GM18508 (cell line): Measurements from ENCODE around the gene TRAPPC6A.
A peak's percentile ranks its signal among the peaks of the same experiment; 100 is the strongest.

Source experiments
- ATAC-seq: cut with Tn5 transposase; IDR thresholded peaks from one replicate; pipeline ENCODE4 v1.9.1; 2021; ENCODE audit warnings: moderate number of reproducible peaks; ENCODE audit not compliant: insufficient read depth, unreplicated experiment

Gene TRAPPC6A

GRCh38 chr19:45150180-45150579 is 27.9 kb downstream of the TRAPPC6A start:
- ATAC-seq: no peak

GRCh38 chr19:45149129-45149528 is 28.9 kb downstream of the TRAPPC6A start:
- ATAC-seq: no peak

GRCh38 chr19:45147835-45148676 is 30.0 kb downstream of the TRAPPC6A start:
- ATAC-seq: no peak

GRCh38 chr19:45146741-45147205 is 31.3 kb downstream of the TRAPPC6A start:
- ATAC-seq: no peak

GRCh38 chr19:45146251-45146650 is 31.8 kb downstream of the TRAPPC6A start:
- no peak for ATAC-seq

GRCh38 chr19:45145270-45146189 is 32.5 kb downstream of the TRAPPC6A start:
- ATAC-seq: no peak

GRCh38 chr19:45144431-45145269 is 33.4 kb downstream of the TRAPPC6A start:
- ATAC-seq: no peak

GRCh38 chr19:45142726-45143110 is 35.3 kb downstream of the TRAPPC6A start:
- ATAC-seq: no peak

GRCh38 chr19:45142016-45142725 is 35.9 kb downstream of the TRAPPC6A start:
- no peak for ATAC-seq

- no peak for ATAC-seq
These were observed 36.7 kb downstream of the TRAPPC6A start for GRCh38 chr19:45141203-45141900.

- no peak for ATAC-seq
These were observed 37.5 kb downstream of the TRAPPC6A start for GRCh38 chr19:45140533-45140932.

- no peak for ATAC-seq
These were observed 37.9 kb downstream of the TRAPPC6A start for GRCh38 chr19:45140144-45140503.

- no peak for ATAC-seq
These were observed 38.5 kb downstream of the TRAPPC6A start for GRCh38 chr19:45139286-45140143.

GRCh38 chr19:45138303-45138751 is 39.7 kb downstream of the TRAPPC6A start:
- ATAC-seq: no peak

GRCh38 chr19:45137179-45137761 is 40.8 kb downstream of the TRAPPC6A start:
- ATAC-seq: peak; percentile 52

GRCh38 chr19:45136507-45137178 is 41.4 kb downstream of the TRAPPC6A start:
- no peak for ATAC-seq

GRCh38 chr19:45135176-45135885 is 42.7 kb downstream of the TRAPPC6A start:
- ATAC-seq: no peak
